GM12892 (cell line): Measurements from ENCODE around the gene INPP4B.

Experiments
- POLR2A ChIP-seq: IDR thresholded peaks from 2 replicates; pipeline ENCODE4 v1.6.1; 2011; ENCODE audit warnings: low read depth, low read length, control low read depth
- TAF1 ChIP-seq: IDR thresholded peaks from 2 replicates; pipeline ENCODE4 v1.6.1; 2011; ENCODE audit warnings: low read depth, mild to moderate bottlenecking, control low read depth, low read length, borderline replicate concordance

DNA sequence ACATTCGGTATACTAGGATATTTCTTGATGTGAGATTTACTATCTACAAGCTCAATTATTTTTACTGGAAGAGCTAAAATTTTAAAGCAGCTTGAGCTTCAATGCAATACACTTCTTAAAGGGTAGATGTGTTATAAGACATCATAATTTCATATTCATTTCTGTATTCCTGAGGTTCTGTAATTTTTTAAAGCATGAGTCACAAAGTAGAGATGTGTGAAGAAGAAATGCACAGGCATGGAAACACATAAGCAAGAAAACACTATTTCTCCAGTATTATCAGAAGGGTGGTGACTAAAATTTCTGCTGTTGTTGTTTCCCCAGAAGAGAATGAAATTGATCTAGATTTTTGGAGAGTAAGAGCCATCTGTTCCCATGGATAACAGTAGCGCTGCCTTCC, 72.6 kb downstream of the INPP4B start:
- TF ChIP-seq POLR2A = no peak
- TF ChIP-seq TAF1 = no peak
